SKM-1 treated with dmso at 0.1 percent for 144 hours (cell line): ENCODE measurements around the gene PIERCE2.
"Not testable (repeated sequence)": the region's sequence is repeated elsewhere in the genome, so short reads cannot be mapped to it uniquely, and the experiment has no call there.

Experiments
- DNase-seq: peaks from one replicate; lab custom pipeline; 2025; ENCODE audit not compliant: unreplicated experiment; lab: John Stamatoyannopoulos, UW

PIERCE2 gene

GRCh38 chr15:55408012-55408928 is at the start of gene PIERCE2, which contains the start of gene CCPG1:
TSS of gene PIERCE2 (plus strand) at chr15:55408495. CDS start at chr15:55408769, 274 bp downstream.
TSS of gene CCPG1 (minus strand) at chr15:55408359. CDS start at chr15:55389424, 18,935 bp downstream.
- DNase-seq, result peak; percentile 95

- DNase-seq, result no peak
Observed at GRCh38 chr15:55360256-55360655, 48.0 kb upstream of the PIERCE2 start.

GRCh38 chr15:55361048-55361447 is 47.2 kb upstream of the PIERCE2 start:
- no peak for DNase-seq

- DNase-seq, result no peak
Observed at GRCh38 chr15:55362641-55363040, 45.7 kb upstream of the PIERCE2 start.

GRCh38 chr15:55366981-55367380 is 41.3 kb upstream of the PIERCE2 start:
- no peak for DNase-seq

GRCh38 chr15:55372701-55373440 is 35.4 kb upstream of the PIERCE2 start:
- no peak for DNase-seq

- DNase-seq, result no peak
Observed at GRCh38 chr15:55379095-55379494, 29.2 kb upstream of the PIERCE2 start.

- DNase-seq, result no peak
Observed at GRCh38 chr15:55381595-55381994, 26.7 kb upstream of the PIERCE2 start.

GRCh38 chr15:55383687-55384086 is 24.6 kb upstream of the PIERCE2 start:
- no peak for DNase-seq

- DNase-seq, result no peak
Observed at GRCh38 chr15:55387027-55387426, 21.3 kb upstream of the PIERCE2 start.

GRCh38 chr15:55389264-55389607 is 19.1 kb upstream of the PIERCE2 start:
- no peak for DNase-seq

- DNase-seq, result peak; percentile 46
Observed at GRCh38 chr15:55394694-55395093, 13.6 kb upstream of the PIERCE2 start.

GRCh38 chr15:55398243-55398642 is 10.1 kb upstream of the PIERCE2 start:
- DNase-seq, result no peak

GRCh38 chr15:55400050-55400449 is 8.2 kb upstream of the PIERCE2 start:
- not testable (repeated sequence) for DNase-seq

GRCh38 chr15:55401786-55402246 is 6.5 kb upstream of the PIERCE2 start:
- no peak for DNase-seq

GRCh38 chr15:55402707-55403106 is 5.6 kb upstream of the PIERCE2 start:
- DNase-seq, result no peak

GRCh38 chr15:55403531-55403930 is 4.8 kb upstream of the PIERCE2 start:
- peak; percentile 93 for DNase-seq

- DNase-seq, result no peak
Observed at GRCh38 chr15:55407498-55408011, 740 bp upstream of the PIERCE2 start.

- not testable (repeated sequence) for DNase-seq
Observed at GRCh38 chr15:55408976-55409375, 681 bp downstream of the PIERCE2 start.

- not testable (repeated sequence) for DNase-seq
Observed at GRCh38 chr15:55417678-55418077, 9.4 kb downstream of the PIERCE2 start.

- DNase-seq, result no peak
Observed at GRCh38 chr15:55420171-55420866, 12.0 kb downstream of the PIERCE2 start.
